GM18873 (cell line): Measurements from ENCODE around the gene ATAD2B.
"Not testable (repeated sequence)": the region's sequence is repeated elsewhere in the genome, so short reads cannot be mapped to it uniquely, and the experiment has no call there.

Experiments
- ATAC-seq: cut with Tn5 transposase; IDR thresholded peaks from one replicate; pipeline ENCODE4 v1.9.1; 2021; ENCODE audit warnings: mild to moderate bottlenecking, moderate library complexity, moderate number of reproducible peaks; ENCODE audit not compliant: unreplicated experiment, low FRiP score

Gene ATAD2B

DNA sequence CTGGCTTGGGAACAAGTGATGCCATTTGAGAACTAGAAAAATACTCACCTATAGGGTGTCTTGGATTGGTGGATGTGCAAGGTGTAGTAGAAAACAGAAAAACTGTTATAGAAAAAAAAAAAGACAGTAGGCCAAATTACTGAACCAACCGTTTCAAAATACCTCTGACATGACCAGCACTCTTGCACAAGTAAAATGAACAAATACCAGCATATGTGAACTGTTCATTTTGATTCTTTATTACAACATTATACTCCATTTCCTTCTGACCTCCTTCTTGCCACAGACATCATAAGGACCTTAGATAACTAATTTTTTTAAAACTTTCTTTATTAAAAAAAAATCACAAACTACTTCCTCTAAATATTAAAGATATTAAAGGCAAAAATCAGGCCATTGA is 125.5 kb downstream of the ATAD2B start:
- no peak for ATAC-seq

DNA sequence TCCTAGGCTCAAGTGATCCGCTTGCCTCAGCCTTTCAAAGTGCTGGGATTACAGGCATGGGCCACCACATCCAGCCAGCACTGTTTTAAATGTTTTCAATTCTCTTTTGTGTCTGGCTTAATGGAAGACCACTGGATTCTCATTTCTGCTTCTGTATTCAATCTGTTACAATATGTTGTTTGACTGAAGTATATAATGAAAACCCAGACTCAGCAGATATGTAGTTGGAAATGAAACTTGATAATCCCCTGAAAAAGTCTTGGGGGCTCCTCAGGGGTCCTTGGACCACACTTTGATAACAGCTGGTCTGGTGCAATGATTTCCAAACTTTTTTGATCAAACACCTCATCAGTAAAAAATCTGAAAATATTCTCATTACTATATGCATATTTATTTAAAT is 132.7 kb downstream of the ATAD2B start:
- no peak for ATAC-seq

DNA sequence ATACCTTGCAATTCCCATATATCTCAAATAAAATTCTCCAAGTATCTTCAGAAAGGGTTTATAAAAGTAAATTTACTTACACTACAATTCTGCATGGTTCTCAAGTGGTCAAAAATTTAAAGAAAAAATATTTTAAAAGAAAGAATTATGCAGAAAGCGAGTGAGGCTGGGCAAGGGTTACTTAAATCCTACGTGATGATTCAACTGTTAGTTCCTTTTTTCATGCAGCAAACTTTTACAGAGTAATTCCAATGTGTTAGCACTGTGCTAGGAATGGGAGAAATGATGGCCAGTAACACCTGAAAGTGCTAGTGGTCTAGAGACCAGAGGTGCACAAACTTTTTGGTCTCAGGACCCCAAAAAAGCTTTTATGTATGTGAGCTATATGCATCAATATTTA is 133.4 kb downstream of the ATAD2B start:
- ATAC-seq = no peak

- no peak for ATAC-seq
These were observed 135.9 kb downstream of the ATAD2B start for GRCh38 chr2:23791030-23791429.

DNA sequence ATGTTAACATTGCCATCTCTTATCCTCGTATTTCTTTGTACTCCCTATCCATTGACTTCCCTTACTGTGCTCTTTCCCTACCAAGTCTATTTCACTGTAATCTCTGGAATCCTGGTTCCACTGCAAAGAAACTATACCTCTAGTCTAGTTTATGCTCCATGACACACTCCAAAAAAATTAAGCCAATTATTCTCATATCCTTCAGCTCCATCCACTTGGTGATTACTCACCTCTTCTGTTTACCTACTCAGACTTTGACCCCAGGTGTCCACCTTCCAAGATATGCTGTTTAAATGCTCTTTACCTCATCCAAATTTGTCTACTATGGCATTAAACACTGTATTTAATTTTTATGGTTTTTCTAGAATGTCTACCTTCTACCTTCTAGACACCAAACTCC is 137.9 kb downstream of the ATAD2B start:
- ATAC-seq = no peak

DNA sequence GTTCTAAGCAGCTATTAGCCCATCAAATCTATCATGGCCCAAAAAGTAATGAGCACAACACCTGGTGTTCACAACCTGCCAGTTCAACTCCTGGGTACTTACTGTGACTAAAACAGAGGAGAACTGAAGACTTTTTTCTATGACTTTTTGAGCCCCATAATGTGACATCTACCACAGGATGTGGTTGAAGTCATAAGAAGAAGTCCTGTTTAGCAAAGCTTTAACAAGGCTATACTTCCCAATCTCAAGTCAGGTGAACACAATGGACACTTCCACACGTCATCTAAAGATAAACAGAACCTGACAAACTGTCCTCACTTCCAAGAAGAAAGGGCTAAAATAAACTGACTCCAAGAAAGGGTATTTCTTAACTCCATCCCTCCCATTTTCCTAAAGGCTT is 138.8 kb downstream of the ATAD2B start:
- no peak for ATAC-seq

- no peak for ATAC-seq
These were observed 142.0 kb downstream of the ATAD2B start for GRCh38 chr2:23784971-23785370.

GRCh38 chr2:23782646-23783045 is 144.3 kb downstream of the ATAD2B start:
- no peak for ATAC-seq

- ATAC-seq = no peak
These were observed 144.8 kb downstream of the ATAD2B start for GRCh38 chr2:23782126-23782525.

DNA sequence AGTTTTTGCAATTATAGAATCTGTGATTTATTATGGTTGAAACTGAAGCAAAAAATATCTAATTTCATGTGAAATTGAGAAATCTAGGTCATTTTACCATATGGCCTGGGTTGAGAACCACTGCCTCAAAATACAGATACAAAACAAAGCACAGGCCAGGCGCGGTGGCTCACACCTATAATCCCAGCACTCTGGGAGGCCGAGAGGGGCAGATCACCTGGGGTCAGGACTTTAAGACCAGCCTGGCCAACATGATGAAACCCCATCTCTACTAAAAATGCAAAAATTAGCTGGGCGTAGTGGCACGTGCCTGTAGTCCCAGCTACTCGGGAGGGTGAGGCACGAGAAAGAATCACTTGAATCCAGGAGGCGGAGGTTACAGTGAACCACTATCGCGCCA is 146.5 kb downstream of the ATAD2B start:
- ATAC-seq = not testable (repeated sequence)

- ATAC-seq = no peak
These were observed 149.1 kb downstream of the ATAD2B start for GRCh38 chr2:23777826-23778225.

DNA sequence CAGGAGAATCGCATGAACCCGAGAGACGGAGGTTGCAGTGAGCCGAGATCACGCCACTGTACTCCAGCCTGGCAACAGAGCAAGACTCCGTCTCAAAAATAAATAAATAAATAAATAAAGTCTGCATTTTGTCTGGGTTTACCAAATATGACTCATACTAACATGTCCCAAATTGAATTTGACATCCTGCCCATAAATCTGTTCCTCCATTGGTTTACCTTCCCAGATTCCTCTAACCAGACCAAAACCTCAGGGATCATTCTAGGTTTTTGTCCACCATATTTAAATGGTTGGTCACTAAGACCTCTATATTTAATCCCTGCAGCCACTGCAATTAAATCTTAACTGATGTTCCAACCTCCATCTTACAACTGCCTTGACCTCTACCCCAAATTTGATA is 150.9 kb downstream of the ATAD2B start:
- ATAC-seq = no peak

DNA sequence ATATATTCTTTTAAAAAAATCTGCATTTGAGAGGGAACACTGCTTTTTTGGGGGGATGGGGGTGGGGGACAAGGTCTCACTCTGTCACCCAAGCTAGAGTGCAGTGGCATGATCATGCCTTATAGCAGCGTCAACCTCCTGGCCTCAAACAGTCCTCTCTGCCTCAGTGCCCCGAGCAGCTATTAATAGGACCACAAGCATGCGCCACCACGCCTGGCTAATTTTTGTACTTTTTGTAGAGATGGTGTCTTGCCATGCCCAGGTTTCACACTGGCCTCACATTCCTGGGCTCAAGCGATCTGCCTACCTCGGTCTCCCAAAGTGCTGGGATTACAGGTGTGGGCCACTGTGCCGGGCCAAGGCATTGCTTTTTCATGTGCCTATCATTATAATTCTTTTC is 154.2 kb downstream of the ATAD2B start:
- no peak for ATAC-seq

- no peak for ATAC-seq
These were observed 154.9 kb downstream of the ATAD2B start for GRCh38 chr2:23772056-23772455.

DNA sequence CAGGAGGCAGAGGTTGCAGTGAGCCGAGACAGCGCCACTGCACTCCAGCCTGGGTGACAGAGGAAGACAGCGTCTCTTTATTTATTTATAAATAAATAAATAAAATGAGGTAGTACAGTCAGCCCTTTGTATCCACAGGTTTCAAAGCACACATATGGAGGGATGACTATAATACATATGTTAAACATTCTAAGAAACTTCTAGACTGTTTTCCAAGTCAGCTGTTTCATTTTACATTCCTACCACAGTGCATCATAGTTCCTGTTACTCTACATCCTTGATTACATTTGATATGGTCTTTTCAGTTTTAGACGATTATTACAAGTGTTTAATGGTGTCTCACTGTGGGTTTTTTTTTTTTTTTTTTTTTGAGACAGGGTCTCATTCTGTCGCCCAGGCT is 157.6 kb downstream of the ATAD2B start:
- no peak for ATAC-seq

- no peak for ATAC-seq
These were observed 158.9 kb downstream of the ATAD2B start for GRCh38 chr2:23767876-23768621.

DNA sequence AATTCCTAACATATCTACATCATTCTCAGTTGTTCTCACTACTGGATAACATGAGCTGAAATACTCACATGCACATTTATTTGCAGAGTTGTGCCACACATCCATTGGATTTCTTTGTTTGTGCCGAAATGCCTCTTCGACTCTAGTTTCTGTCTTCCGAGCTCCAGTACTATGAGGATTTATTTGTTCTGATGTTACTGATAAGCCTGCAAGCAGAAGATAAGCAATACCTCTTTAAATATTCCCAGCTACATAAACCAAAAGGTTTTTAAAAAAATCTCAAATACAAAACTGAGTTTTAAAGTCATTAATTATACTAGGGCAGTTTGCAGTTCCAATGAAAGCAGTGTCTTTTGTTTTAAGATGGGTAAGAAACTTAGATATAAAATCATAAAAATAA is 164.8 kb downstream of the ATAD2B start:
- no peak for ATAC-seq

DNA sequence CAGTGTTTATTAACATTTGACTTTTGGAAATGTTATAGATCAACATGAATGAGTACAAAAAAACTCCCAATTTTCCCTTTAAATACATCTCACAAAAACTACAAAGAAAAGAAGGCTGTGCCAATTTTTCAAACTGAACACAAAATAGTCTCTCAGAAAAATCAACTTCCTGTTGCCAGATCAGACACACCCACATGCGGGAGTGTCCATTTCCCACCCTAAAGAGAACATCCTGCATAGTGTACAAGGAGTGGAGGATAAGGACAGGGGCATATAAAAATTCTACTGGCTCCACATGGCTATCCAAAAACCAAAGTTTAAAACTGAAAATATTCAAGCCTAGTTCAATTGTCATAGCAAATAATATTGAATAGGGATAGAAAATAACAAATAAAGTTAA is 165.3 kb downstream of the ATAD2B start:
- ATAC-seq = no peak

DNA sequence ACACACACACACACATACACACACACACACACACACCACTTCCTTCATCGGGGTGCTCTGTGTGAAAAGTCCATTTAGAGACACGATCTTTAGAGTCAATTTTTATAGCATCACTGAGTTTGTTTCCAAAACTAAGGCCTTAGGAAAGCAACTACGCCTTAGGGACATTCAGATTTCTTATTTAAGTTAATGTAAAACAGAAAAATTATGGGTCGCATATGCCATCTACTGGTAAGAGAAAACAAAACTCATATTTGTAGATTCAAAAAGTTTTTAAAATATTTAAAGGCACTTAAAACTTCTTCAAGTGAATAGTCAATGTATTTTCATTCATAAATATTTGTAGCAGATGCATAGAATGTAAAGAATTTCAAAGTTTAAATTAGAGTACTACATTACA is 166.2 kb downstream of the ATAD2B start:
- no peak for ATAC-seq

- ATAC-seq = no peak
These were observed 169.1 kb downstream of the ATAD2B start for GRCh38 chr2:23757686-23758433.

GRCh38 chr2:23756593-23757292 is 170.2 kb downstream of the ATAD2B start:
- ATAC-seq = no peak
